PC-9 (cell line): ENCODE measurements around the gene NELL1.

Experiments used
- EZH2 ChIP-seq: fragments of 200-600 bp; sonication (generic); IDR thresholded peaks from 2 replicates; pipeline ENCODE4 v1.8.0; 2017; ENCODE audit warnings: antibody characterized with exemption, low read depth
- TF ChIP-seq, protein P1 (sequence below): fragments of 200-600 bp; sonication (generic); conservative IDR thresholded peaks from 2 replicates; pipeline ENCODE4 v1.6.1; 2017; ENCODE audit warnings: mixed run types, antibody characterized with exemption, mild to moderate bottlenecking, moderate library complexity

DNA sequence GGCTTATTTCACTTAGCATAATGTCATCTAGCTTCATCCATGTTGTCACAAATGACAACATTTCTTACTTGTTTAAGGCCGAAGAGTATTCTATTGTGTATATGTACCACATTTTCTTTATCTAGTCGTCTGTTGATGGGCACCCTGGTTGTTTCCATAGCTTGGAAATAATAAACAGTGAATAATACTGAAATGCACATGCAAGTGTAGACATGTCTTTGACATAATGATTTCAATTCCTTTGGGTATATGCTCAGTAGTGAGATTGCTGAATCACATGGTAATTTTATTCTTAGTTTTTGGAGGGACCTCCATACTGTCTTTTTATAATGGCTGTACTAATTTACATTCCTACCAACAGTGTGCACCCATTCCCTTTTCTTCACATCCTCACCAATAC, 508.0 kb downstream of the NELL1 start:
- TF ChIP-seq, protein P1, sequence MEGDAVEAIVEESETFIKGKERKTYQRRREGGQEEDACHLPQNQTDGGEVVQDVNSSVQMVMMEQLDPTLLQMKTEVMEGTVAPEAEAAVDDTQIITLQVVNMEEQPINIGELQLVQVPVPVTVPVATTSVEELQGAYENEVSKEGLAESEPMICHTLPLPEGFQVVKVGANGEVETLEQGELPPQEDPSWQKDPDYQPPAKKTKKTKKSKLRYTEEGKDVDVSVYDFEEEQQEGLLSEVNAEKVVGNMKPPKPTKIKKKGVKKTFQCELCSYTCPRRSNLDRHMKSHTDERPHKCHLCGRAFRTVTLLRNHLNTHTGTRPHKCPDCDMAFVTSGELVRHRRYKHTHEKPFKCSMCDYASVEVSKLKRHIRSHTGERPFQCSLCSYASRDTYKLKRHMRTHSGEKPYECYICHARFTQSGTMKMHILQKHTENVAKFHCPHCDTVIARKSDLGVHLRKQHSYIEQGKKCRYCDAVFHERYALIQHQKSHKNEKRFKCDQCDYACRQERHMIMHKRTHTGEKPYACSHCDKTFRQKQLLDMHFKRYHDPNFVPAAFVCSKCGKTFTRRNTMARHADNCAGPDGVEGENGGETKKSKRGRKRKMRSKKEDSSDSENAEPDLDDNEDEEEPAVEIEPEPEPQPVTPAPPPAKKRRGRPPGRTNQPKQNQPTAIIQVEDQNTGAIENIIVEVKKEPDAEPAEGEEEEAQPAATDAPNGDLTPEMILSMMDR = no peak
- TF ChIP-seq EZH2 = no peak
